ENCODE data around the gene BEST4.
"Not testable (repeated sequence)": the region's sequence is repeated elsewhere in the genome, so short reads cannot be mapped to it uniquely, and the experiment has no call there.

The BEST4 gene

DNA sequence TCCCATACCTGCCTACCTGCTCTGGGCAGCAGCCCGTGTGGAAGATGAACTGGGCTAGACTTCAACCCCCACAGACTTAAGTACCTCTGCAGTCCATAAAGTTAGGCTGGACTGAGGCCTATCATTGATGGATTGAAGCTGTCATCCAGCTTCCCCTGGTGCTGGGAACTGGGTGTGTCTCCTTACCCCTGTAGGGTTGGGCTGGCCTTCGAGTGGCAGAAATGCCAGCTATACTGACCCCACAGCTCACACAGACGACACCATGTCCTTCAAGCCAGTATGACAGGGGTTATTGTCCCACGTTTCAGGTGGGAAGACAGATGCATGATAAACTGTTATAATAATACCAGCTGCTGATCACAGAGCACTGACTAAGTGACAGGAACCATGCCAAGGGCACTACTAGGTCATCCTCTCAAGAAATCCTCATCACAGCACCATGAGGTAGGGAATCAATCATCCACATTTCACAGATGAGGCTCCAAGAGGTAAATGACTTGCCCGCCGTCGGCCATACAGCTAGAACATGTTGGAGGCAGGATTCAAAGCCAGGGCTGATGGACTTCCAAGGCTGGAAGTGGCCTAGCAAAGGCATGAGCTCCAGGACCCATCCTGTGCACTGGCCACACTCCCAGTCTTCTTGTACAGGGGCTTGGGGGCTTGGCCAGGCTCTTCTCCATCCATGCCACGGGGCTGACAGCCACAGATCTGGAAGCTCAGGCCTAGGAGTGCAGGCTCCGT is at the start of gene BEST4:
BEST4 (minus strand) TSS at position 51 of the 741 bp plus-strand sequence. CDS start 465 bp downstream, outside the sequence.
- in situ Hi-C loops (cut with HindIII; ENCODE audit: low sequenced_read_pairs) = no loop called here

DNA sequence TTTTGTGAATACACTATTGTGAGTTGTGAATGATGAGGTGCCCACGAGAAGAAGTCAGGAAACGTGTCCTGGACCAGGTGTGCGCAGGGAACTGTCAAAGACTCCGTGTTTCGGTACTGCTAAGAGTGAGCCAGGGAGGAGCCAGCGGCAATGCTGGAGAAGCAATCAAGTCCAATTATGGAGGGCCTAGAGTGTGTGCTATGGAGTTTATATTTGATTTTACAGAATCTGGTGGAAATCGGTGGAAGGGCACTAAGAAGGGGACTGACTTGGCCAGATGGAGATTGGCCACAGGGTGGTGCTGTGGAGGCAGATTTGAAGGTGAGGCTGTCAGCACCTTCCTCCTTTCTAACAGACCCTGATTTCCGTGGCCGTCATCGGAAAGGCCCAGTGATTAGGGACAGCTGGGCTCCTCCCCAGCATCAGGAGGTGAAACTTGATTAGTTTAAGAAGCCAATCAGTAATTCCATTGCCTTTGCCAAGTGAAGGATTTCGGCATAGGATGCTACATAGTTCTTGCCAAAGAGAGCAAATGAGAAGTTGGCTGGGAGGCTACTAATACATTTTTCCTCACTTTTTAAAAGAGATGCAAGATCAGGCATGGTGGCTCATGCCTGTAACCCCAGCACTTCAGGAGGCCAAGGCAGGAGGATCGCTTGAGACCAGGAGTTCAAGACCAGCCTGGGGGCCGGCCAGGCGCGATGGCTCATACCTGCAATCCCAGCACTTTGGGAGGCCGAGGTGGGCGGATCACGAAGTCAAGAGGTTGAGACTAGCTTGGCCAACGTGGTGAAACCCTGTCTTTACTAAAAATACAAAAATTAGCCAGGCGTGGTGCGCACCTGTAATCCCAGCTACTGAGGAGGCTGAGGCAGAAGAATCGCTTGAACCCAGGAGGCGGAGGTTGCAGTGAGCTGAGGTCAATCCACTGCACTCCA is 48.0 kb upstream of the BEST4 start:
- in situ Hi-C loops (cut with HindIII; ENCODE audit: low sequenced_read_pairs) = no loop called here

DNA sequence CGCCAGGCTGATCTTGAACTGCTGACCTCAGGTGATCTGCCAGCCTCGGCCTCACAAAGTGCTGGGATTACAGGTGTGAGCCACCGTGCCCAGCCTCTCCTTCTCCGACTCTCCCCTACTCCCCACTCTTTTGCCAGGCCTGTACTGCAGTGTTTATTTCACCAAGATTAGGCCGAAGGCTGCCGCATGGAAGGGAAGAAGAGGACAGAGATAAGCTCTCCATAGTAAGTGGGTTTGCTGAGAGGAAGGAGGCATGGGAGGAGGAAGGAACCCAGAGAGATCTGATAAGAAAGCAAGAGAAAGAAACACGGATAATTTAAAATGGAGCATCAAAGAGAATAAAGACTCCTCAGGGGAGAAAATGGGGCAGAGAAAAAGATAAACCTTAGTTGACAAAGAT is 46.4 kb upstream of the BEST4 start:
- in situ Hi-C loops (cut with HindIII; ENCODE audit: low sequenced_read_pairs) = no loop called here

DNA sequence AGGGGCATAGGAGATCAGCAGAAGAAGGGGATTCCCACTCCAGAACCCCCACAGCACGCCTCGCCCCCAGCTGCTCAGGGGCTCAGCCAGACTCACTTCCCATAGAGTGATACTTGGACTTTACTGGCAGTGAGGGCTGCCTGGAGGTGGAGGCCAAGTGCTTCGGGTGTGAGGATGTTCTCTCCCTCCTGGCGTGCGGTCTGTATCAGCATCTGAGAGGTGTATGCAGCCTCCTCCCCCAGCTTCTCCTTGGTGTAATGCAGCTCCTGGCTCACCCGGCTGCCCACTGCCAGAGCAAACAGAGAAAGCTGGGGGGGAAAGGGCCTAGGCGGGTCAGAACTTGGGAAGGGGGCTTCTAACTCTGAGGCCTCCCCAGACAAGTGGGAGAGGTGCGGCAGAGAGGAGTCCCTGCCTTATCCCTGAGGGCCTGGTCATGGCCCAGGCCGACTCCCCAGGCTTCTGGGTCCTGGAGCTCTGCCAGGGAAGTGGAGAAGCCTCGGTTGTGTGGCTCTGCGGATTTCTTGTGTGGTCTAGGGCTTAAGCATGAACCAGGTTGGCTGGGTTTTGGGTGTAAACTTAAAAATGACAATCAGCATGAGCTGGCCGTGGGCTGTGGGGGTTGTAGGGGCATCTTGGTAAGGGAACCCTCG is 44.2 kb upstream of the BEST4 start:
- in situ Hi-C loops (cut with HindIII; ENCODE audit: low sequenced_read_pairs) = no loop called here

DNA sequence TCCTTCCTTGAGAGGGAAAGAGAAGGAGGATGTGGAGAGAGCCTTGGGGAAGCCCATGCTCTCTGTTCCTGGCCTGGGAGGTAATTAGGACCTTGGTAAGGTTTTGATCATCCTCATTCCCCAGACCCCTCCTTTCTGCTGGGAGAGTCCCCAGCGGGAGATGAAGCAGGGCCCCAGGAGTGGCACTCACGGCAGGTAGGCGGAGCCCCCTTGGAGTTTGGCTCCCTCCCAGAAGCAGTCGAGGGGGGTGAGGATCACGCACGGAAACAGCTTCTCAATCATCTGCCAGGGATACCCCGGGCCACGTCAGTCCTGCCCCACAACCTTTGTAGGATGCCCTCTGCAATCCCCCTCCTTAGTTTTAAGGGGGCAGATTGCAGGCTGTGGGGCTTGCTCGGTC is 43.5 kb upstream of the BEST4 start:
- in situ Hi-C loops (cut with HindIII; ENCODE audit: low sequenced_read_pairs) = no loop called here

DNA sequence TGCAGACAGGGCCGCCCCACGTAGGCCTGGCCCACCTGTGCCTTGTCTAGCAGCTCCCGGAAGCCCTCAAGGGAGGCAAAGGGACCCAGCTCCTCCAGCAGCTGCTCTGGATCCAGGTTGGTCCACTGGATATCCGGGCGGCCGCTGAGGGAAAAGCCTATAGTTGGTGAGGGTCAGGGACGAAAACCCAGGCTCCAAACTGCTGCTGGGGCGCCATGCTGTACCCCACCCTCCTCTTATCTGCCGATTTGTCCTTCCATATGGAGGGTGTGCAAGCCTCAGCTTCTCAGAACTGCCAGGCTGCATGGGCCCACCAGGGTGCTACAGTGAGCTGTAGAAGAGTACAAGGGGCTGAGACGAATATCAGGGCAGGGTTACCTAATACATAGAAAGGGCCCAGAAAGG is 42.9 kb upstream of the BEST4 start:
- in situ Hi-C loops (cut with HindIII; ENCODE audit: low sequenced_read_pairs) = no loop called here

DNA sequence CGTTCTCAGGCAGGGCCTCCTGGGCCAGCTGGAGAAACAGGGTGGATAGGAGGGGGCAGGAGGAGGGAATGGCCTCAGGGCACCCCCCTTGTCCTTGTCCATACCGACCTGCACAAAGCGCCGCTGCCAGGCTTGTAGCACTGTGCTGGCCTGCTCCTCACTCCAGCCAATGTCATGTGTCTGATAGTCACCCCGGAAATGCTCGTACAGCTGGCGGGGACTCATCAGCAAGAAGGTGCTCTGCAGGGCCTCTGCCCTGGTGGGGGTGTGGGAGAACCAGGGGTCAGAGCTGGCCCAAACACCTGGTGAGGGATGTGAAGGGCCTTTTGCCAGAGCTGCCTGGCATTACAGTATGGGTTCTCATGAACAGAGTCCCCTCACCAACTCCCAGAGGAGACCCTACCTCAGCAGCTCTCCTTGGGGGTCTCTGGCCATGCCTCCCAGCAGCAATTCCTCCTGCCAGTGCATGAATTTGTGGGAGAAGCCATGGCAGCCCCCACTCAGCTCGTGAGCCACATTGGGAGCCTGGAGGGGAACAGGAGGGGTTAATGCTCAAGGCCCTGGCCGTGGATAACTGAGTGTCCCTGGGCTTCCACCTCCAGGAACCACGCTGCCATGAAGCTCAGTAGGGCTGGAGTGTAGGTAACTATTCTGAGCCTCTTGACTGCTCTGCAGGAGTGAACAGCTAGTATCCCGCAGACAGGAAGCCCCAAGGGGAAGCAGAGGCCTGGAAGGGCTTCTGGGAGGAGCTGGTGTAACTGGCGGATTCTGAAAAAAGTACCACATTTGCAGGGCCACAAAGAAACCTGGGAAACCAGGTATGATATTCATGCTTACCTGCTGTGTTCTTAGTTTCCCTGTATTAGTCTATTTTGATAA is 41.8 kb upstream of the BEST4 start:
- in situ Hi-C loops (cut with HindIII; ENCODE audit: low sequenced_read_pairs) = no loop called here

DNA sequence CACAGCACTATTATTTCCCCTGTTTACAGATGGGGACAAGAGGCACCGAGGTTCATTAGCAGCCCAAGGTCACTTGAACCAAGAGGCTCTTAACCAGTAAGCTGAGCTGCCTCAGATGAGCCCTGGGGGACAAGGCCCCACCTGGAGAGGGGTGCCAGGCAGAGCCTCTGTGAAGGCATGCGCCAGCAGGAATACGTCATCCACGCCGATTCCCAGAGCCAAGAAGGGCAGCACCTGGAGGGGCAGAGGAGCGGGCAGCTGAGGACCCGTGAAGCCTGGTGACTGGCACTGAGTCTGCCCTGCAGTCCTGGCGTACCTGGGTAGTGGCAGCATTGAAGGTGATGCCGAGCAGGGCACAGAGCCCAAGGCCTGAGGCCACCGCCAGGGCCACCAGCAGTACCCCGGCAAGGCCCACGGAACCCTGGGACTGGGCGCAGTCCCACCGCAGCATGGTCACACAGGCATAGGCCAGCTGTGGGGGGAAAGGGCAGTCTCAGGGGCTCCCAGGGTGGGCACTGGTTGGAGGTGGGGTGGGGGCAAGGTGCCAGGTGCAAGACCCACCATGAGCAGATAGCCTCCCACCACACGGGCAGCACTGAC is 41.0 kb upstream of the BEST4 start:
- in situ Hi-C loops (cut with HindIII; ENCODE audit: low sequenced_read_pairs) = no loop called here

DNA sequence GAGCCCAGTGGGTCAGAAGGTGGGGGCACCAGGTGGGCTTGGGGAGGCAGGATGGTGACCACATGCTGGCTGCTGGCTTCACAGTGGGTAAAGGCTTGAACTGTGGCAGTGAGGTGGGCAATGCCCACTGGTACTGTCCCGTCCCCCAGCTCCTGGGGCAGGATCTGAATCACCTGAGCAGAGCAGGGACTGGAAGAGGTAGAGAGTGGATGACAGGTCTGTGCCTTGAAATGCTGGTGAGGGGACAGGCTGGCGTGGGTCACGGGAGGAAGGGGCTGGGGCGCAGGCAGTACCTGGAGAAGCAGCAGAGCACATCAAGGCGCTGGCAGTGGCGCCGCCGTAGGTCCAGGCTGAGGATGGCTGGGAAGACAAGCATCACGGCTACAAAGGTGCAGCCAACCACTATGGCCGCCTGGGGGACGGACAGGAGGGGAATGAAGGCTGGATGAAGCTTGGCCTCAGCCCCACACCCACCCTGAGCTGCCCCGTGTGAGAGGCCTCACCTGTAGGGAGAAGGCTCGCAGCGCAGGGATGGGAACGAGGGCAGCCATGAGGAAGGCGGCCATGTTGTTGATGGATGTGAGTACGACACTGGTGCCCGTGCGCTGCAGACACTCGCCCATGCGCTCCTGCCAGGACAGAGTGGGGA is 40.2 kb upstream of the BEST4 start:
- in situ Hi-C loops (cut with HindIII; ENCODE audit: low sequenced_read_pairs) = no loop called here

DNA sequence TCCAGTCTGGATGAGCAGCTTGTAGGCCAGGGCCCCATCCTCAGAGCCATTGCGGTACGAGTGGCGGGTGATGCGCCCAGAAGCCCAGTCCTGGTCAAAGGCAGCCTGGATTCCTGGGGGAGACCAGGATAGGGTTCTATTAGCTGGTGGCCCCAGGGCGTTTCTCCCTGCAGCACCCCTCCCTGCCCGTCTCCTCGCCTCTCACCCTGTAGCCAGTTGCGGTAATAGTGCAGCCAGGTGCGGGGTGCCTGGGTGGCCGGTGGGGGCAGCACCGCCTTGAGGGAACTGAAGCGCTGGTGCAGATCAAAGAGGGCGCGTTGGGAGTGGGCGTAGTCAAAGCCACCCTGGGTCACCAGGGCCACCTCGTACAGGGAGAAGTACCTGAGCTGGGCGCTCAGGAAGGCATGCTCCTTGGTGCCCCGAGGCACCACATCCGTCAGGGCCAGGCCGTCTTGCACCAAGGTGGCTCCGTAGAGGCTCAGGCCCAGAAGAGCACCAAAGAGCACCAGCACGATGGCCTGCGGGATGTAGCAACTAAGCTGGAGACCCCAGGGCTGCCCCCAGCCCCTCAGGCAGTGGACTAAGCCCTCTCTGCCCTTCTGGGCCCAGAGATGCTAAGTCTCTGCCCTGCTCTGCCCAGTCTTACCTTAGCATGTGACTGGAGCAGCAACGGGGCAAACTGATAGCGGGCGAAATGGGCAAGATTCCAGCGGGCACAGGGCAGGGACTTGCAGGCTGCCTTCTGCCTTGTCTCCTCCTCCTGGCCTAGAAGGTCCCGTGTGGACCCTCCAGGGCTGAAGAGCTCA is 39.4 kb upstream of the BEST4 start:
- in situ Hi-C loops (cut with HindIII; ENCODE audit: low sequenced_read_pairs) = no loop called here

DNA sequence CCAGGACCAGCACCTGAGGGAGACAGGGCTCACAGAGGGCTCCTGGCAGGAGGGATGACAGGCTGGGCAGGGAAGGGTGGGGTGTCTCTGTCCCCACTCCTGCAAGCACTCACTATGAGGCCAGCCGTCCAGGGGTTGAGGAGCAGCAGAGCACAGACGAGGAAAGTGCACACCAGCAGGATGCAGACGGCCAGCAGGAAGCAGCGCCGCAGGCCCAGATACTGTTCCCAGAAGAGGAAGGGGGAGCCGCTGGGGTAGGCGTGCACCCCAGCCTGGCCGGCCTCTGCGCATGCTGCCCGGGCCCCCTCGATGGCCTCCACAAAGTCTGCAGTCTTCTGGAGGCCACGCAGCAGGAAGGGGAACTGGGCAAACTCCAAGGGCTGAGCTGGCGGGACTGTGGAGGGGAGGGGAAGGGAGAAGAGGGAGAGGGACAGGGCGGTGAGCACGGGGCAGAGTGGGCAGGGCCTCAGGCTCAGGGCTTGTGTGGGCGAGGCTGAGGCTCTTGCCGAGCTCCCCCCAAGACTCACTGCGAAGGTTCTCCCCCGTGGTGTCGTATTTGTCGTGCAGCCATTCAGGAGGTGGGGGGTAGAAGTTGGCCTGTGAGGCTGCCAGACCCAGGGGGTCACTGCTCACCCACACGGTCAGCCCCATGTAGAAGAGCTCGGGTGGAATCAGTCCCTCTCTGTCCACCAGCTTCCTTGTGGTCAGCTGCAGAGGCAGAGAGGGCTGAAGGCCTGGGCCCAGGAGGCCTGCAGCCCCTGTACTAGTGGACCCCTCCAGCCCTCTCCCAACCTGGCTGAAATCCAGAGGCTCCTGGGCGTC is 38.6 kb upstream of the BEST4 start:
- in situ Hi-C loops (cut with HindIII; ENCODE audit: low sequenced_read_pairs) = no loop called here

DNA sequence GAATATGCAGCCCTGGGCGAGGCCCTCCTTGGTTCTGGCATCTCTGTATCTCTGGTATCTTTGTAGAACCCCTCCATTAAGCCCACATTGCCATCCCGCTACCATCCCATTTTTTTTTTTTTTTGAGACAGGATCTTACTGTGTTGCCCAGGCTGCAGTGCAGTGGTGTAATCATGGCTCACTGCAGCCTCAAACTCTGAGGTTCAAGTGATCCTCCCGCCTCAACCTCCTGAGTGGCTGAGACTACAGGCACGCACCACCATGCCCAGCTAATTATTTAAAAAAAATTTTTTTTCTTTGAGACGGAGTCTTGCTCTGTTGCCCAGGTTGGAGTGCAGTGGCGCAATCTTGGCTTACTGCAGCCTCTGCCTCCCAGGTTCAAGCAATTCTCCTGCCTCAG is 36.4 kb upstream of the BEST4 start:
- in situ Hi-C loops (cut with HindIII; ENCODE audit: low sequenced_read_pairs) = not testable (repeated sequence)

DNA sequence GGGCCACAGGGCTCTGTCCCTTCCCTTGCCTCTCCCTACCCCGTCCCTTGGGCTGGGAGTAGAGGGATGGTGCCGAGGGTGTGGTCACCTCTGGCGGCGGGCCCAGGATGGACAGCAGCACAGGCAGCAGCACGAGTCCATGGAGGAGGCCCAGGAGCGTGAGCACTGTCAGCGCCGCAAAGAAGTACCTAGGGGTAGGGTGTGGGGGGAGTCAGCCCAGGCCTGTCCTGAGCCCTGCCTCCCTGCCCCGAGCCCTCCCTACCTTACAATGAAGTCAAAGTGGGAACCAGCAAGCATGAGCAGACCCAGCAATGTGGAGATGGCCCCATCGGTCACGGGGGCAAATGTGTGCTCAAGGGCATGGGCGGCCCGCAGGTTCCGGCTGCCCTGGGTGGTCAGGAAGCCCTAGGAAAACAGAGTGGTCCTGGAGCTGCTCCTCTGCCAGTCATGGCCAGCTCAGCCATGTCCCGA is 35.0 kb upstream of the BEST4 start:
- in situ Hi-C loops (cut with HindIII; ENCODE audit: low sequenced_read_pairs) = no loop called here

DNA sequence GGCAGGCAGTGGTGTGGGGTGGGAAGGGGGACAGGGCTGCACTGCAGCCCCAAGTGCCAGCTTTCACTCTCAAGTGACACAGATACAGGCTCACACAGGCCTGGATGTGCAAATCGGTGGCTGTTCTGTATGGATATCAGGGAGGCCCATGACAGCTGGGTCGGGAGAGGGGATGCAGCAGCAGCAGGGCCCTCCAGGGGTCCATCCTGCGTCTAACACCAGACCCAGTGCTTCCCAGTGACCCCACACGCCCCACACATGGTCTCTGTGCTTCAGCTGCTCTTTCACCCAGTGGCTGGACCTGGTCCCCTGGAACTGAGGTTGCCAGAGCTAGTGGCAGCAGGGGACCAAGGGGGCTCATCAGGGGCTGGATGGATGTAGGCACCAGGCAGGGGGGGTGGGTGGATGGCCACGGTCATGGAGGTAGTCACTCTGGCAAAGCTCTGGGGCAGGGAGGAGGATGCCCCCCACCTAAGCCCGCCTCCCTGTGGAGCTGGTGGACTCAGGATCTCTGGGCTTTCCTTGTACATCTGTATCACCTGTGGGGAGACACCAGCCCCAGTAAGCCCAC is 34.2 kb upstream of the BEST4 start:
- in situ Hi-C loops (cut with HindIII; ENCODE audit: low sequenced_read_pairs) = no loop called here

DNA sequence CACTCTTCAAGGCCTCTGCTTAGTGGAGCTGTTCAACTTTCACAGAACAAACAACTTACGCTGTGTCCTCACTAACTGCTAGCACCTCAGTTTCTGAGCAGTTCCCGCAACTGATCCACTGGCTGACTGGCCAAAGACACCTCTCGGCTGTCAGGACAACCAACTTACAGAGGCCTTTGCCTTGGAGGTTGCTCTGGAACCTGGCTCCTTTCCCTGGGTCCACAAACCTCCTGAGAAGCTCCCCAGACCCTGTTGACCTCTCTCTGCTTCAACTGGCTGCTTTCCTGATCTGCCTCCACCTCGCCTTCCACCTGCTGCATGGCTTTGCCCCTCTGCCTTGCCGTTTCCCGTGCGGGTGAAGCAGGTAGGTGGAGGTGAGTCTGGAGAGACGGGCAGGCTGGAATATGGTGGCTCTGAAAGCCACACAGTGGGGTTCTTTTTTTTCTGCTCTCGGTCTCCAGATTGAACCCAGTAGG is 33.3 kb upstream of the BEST4 start:
- in situ Hi-C loops (cut with HindIII; ENCODE audit: low sequenced_read_pairs) = no loop called here

DNA sequence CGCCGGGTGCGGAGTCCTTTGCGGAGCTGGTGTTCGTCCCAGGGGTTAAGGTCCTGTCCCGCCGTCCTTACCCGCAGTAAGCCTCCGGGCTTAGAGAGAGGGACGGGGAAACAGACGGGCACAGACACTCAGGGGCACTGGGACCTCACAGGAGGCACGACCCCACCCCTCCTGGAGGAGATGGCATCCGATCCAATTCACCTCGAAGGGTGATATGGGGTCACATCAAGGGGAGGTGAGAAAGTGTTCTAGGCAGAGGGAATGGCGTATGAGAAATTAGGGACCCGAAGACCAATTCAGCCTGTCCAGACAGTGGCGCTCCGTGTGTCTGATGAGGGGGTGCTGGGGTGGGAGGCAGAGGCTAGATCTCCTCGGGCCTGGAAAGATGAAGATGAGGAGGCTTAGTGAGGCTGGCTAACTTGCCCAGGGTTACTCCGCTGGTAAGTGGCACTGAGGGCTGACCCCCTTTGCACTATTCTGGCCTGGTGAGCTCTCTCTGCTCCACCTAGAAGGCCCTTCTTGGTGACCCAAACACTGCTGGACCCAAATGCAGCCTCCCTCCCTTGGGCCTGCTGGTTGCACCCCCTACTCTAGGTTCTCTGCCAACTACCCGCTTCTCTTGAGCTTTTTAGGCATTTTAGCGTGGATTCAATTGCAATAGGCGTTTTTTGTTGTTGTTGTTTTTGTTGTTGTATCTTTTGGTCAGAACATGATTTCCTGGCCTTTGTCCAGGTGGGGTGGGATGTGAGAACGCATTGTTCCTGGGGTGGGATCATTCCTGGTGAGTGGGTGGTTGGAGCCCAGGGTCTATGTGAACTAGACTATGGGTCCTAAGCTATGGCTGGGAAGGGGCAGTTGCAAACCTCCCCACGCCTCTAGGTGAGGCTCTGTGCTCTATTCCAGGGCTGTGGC is 32.6 kb upstream of the BEST4 start:
- in situ Hi-C loops (cut with HindIII; ENCODE audit: low sequenced_read_pairs) = no loop called here

Data from DLD1 (cell line).